Astrocyte of the spinal cord (primary cell): Measurements from ENCODE around the gene SEC22C.
A peak's percentile ranks its signal among the peaks of the same experiment; 100 is the strongest.
"Not testable (repeated sequence)": the region's sequence is repeated elsewhere in the genome, so short reads cannot be mapped to it uniquely, and the experiment has no call there.

Experiments
- DNase-seq: peaks from one replicate; pipeline ENCODE4 v3.0.0; 2011; ENCODE audit warnings: low read depth, low spot score
- H3K4me3 ChIP-seq: 2 replicates; pipeline ENCODE4 v1.5.1; 2011; ENCODE audit warnings: low read depth, mild to moderate bottlenecking, low read length, moderate library complexity
- CTCF ChIP-seq: IDR thresholded peaks from 2 replicates; pipeline ENCODE4 v1.5.1; 2012; ENCODE audit warnings: low read depth, mild to moderate bottlenecking, low read length, inconsistent platforms
- in situ Hi-C: cut with HindIII; loops from 2 replicates; pipeline ENCODE4 v1.10.0; 2017; ENCODE audit warnings: low sequenced_read_pairs

The SEC22C gene

GRCh38 chr3:42605546-42606173 is 23.9 kb upstream of the SEC22C start:
- TF ChIP-seq CTCF: no peak
- no peak overlapping the region for H3K4me3 ChIP-seq
- in situ Hi-C loops: no loop called here
- DNase-seq: no peak

GRCh38 chr3:42602961-42603360 is 21.2 kb upstream of the SEC22C start:
- no peak overlapping the region for H3K4me3 ChIP-seq
- in situ Hi-C loops: no loop called here
- no peak for TF ChIP-seq CTCF
- no peak for DNase-seq

- peak overlapping the region; percentile 90 for H3K4me3 ChIP-seq
- no peak for DNase-seq
- TF ChIP-seq CTCF: peak; percentile 39
- in situ Hi-C loops: no loop called here
These were observed 20.3 kb upstream of the SEC22C start for GRCh38 chr3:42601896-42602581.

- TF ChIP-seq CTCF: no peak
- peak; percentile 64 for DNase-seq
- H3K4me3 ChIP-seq: peak overlapping the region; percentile 90
- in situ Hi-C loops: no loop called here
These were observed 19.4 kb upstream of the SEC22C start for GRCh38 chr3:42600958-42601675.

- in situ Hi-C loops: no loop called here
- H3K4me3 ChIP-seq: peak within 1 kb of the TSS; percentile 90
- peak; percentile 99 for DNase-seq
- no peak for TF ChIP-seq CTCF
These were observed 18.6 kb upstream of the SEC22C start, which contains the start of gene NKTR for GRCh38 chr3:42600111-42600957. Gene NKTR, plus strand, starts transcription at chr3:42600686. Its CDS starts 321 bp downstream, at chr3:42601007.

GRCh38 chr3:42597098-42597497 is 15.3 kb upstream of the SEC22C start:
- DNase-seq, in situ Hi-C loops, H3K4me3 ChIP-seq: not testable (repeated sequence)
